ENCODE measurements around the gene VWCE. TPM values are rescaled to one million over a fixed set of nuclear protein-coding genes. Genes with fewer than 3 reads are reported as not detected.

The VWCE gene
- polyA plus RNA-seq, 1 donor from 2014 or later: 9.8 TPM

DNA sequence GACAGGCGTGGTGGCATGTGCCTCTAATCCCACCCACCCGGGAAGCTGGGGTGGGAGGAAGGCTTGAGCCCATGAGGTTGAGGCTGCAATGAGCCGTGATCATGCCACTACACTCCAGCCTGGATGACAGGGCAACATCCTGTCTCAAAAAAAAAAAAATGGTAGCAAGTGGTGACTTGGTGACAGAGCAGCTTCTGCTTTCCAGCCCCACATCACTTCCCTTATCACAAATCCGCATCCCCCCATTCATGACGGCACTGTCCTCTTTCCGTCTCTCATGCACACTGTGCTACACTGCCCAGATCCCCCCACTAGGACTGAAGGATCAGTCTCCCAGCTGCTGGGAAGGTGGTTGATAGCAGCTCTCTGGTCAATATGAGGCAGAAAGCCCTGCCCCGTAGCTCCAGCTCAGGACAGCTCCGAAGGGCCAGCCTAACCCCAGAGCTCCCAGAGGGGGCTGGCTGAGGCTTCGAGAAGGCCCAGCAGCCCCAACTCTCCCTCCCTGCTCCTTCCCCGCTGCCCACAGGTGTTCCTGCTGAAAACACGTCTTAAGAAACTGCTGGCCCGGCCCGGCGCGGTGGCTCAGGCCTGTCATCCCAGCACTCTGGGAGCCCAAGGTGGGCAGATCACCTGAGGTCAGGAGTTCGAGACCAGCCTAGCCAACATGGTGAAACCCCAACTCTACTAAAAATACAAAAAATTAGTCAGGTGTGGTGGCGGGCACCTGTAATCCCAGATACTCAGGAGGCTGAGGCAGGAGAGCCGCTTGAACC lies 38.2 kb downstream of the VWCE start:
- Histone ChIP-seq H2AFZ (ENCODE audit: low read depth, low read length) (no peak overlapping the region), H3K9me2 (ENCODE audit: insufficient read depth, low read length) (no peaks in the 10 kb centered on the region), H3K4me2 (ENCODE audit: low read length) (no peak overlapping the region), H3K9me3 (ENCODE audit: low read length) (no peaks in the 10 kb centered on the region), H3K27me3 (ENCODE audit: insufficient read depth, low read depth, low read length) (no peaks in the 10 kb centered on the region), H3K9ac (ENCODE audit: low read length) (no peak overlapping the region), H3K4me3 (ENCODE audit: low read length) (no peak overlapping the region), H3K27ac (ENCODE audit: low read length) (no peak overlapping the region), H4K20me1 (ENCODE audit: insufficient read depth) (no peaks in the 10 kb centered on the region), H3F3A (ENCODE audit: insufficient read depth, low read length, poor library complexity, severe bottlenecking) (no peaks in the 10 kb centered on the region), H3K79me2 (replicated peaks; ENCODE audit: insufficient read depth, low read length) (no peaks in the 10 kb centered on the region), H3K36me3 (ENCODE audit: insufficient read depth, low read length) (no peaks in the 10 kb centered on the region)
- TF ChIP-seq, protein P1, sequence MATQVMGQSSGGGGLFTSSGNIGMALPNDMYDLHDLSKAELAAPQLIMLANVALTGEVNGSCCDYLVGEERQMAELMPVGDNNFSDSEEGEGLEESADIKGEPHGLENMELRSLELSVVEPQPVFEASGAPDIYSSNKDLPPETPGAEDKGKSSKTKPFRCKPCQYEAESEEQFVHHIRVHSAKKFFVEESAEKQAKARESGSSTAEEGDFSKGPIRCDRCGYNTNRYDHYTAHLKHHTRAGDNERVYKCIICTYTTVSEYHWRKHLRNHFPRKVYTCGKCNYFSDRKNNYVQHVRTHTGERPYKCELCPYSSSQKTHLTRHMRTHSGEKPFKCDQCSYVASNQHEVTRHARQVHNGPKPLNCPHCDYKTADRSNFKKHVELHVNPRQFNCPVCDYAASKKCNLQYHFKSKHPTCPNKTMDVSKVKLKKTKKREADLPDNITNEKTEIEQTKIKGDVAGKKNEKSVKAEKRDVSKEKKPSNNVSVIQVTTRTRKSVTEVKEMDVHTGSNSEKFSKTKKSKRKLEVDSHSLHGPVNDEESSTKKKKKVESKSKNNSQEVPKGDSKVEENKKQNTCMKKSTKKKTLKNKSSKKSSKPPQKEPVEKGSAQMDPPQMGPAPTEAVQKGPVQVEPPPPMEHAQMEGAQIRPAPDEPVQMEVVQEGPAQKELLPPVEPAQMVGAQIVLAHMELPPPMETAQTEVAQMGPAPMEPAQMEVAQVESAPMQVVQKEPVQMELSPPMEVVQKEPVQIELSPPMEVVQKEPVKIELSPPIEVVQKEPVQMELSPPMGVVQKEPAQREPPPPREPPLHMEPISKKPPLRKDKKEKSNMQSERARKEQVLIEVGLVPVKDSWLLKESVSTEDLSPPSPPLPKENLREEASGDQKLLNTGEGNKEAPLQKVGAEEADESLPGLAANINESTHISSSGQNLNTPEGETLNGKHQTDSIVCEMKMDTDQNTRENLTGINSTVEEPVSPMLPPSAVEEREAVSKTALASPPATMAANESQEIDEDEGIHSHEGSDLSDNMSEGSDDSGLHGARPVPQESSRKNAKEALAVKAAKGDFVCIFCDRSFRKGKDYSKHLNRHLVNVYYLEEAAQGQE (IDR thresholded peaks at IDR 0.05; ENCODE audit: borderline replicate concordance): no peak
- TF ChIP-seq TAF1 (IDR thresholded peaks at IDR 0.05; ENCODE audit: low read depth) (no peak), POLR2AphosphoS5 (IDR thresholded peaks at IDR 0.05) (no peak), EP300 (conservative IDR thresholded peaks at IDR 0.05; ENCODE audit: poor library complexity, severe bottlenecking) (no peak), MXI1 (conservative IDR thresholded peaks at IDR 0.05; ENCODE audit: poor library complexity, severe bottlenecking) (no peak), EZH2 (IDR thresholded peaks at IDR 0.05; ENCODE audit: borderline replicate concordance, insufficient read depth, low read length, poor library complexity, severe bottlenecking) (no peak), RAD21 (conservative IDR thresholded peaks at IDR 0.05) (no peak), SMC3 (conservative IDR thresholded peaks at IDR 0.05; ENCODE audit: poor library complexity) (no peak)
- TF ChIP-seq, protein P2, sequence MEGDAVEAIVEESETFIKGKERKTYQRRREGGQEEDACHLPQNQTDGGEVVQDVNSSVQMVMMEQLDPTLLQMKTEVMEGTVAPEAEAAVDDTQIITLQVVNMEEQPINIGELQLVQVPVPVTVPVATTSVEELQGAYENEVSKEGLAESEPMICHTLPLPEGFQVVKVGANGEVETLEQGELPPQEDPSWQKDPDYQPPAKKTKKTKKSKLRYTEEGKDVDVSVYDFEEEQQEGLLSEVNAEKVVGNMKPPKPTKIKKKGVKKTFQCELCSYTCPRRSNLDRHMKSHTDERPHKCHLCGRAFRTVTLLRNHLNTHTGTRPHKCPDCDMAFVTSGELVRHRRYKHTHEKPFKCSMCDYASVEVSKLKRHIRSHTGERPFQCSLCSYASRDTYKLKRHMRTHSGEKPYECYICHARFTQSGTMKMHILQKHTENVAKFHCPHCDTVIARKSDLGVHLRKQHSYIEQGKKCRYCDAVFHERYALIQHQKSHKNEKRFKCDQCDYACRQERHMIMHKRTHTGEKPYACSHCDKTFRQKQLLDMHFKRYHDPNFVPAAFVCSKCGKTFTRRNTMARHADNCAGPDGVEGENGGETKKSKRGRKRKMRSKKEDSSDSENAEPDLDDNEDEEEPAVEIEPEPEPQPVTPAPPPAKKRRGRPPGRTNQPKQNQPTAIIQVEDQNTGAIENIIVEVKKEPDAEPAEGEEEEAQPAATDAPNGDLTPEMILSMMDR (IDR thresholded peaks at IDR 0.05; ENCODE audit: poor library complexity, severe bottlenecking): no peak

DNA sequence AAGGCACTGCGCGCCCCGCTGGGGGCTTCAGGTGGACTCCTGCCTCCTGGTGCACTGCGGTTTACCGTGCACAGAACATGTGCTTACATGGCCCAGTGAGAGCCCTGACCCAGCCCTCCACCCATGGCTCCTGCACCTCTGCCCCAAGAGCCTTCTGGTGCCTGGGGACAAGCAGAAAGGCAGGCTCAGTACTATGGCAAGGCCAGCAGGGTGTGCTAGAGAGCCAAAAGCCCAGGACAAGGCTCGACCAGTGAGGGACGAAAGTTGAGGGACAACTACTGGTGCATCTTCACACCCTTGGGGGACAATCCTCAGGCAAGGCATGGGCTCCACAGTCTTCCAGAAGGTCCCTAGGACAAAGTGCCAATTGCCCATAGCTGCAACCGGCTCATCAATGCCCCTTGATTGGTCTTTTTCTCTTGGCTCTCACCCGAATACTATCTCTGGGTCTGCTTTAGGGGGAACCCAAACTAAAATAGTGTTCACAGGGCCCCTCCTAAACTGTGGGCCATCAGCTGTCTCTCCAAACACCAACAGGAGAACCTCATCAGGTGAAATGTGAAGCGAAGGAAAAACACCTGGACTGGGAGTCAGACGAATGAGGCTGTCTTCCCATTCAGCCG lies 40.6 kb downstream of the VWCE start:
- no peaks in the 10 kb centered on the region for H3K79me2 ChIP-seq (replicated peaks; ENCODE audit: insufficient read depth, low read length)
- no peak overlapping the region for H3K27ac ChIP-seq (ENCODE audit: low read length)
- H3K36me3 ChIP-seq (ENCODE audit: insufficient read depth, low read length): no peaks in the 10 kb centered on the region
- no peak overlapping the region for H3K4me2 ChIP-seq (ENCODE audit: low read length)
- H4K20me1 ChIP-seq (ENCODE audit: insufficient read depth): no peaks in the 10 kb centered on the region
- no peak overlapping the region for H3K9ac ChIP-seq (ENCODE audit: low read length)
- H3K9me3 ChIP-seq (ENCODE audit: low read length): no peaks in the 10 kb centered on the region
- H3K9me2 ChIP-seq (ENCODE audit: insufficient read depth, low read length): no peaks in the 10 kb centered on the region
- no peaks in the 10 kb centered on the region for H3F3A ChIP-seq (ENCODE audit: insufficient read depth, low read length, poor library complexity, severe bottlenecking)
- no peak overlapping the region for H2AFZ ChIP-seq (ENCODE audit: low read depth, low read length)
- TF ChIP-seq SMC3 (conservative IDR thresholded peaks at IDR 0.05; ENCODE audit: poor library complexity): no peak
- no peak for TF ChIP-seq EZH2 (IDR thresholded peaks at IDR 0.05; ENCODE audit: borderline replicate concordance, insufficient read depth, low read length, poor library complexity, severe bottlenecking)
- TF ChIP-seq EP300 (conservative IDR thresholded peaks at IDR 0.05; ENCODE audit: poor library complexity, severe bottlenecking): no peak
- TF ChIP-seq, protein P1 (IDR thresholded peaks at IDR 0.05; ENCODE audit: borderline replicate concordance): no peak
- no peak for TF ChIP-seq TAF1 (IDR thresholded peaks at IDR 0.05; ENCODE audit: low read depth)
- TF ChIP-seq RAD21 (conservative IDR thresholded peaks at IDR 0.05): no peak
- no peak for TF ChIP-seq POLR2AphosphoS5 (IDR thresholded peaks at IDR 0.05)
- TF ChIP-seq, protein P2 (IDR thresholded peaks at IDR 0.05; ENCODE audit: poor library complexity, severe bottlenecking): no peak
- no peak for TF ChIP-seq MXI1 (conservative IDR thresholded peaks at IDR 0.05; ENCODE audit: poor library complexity, severe bottlenecking)
- H3K4me3 ChIP-seq (ENCODE audit: low read length): no peak overlapping the region
- no peaks in the 10 kb centered on the region for H3K27me3 ChIP-seq (ENCODE audit: insufficient read depth, low read depth, low read length)

Measured in neural cell (in vitro differentiated cells).